Hepatocyte (in vitro differentiated cells): ENCODE data around the gene DCAF8. TPM values are rescaled to one million over a fixed set of nuclear protein-coding genes. Genes with fewer than 3 reads are reported as not detected.

ENCODE experiments used
- DNase-seq: peaks from one replicate; pipeline ENCODE4 v3.0.0-alpha.2; 2016; ENCODE audit warnings: low spot score
- H2AFZ ChIP-seq: fragments of 200-600 bp; sonication (generic); 2 replicates; pipeline ENCODE4 v1.6.0; 2016; ENCODE audit warnings: antibody characterized with exemption, mild to moderate bottlenecking
- H3K27ac ChIP-seq: fragments of 200-600 bp; sonication (generic); 2 replicates; pipeline ENCODE4 v1.5.1; 2016; ENCODE audit warnings: mild to moderate bottlenecking
- H3K27me3 ChIP-seq: fragments of 200-600 bp; sonication (generic); 2 replicates; pipeline ENCODE4 v1.6.1; 2016
- H3K36me3 ChIP-seq: fragments of 200-600 bp; sonication (generic); replicated peaks from 2 replicates; pipeline ENCODE4 v1.5.1; 2016; ENCODE audit warnings: low read depth; ENCODE audit not compliant: insufficient read depth
- H3K4me1 ChIP-seq: fragments of 200-600 bp; sonication (generic); 2 replicates; pipeline ENCODE4 v1.5.1; 2016; ENCODE audit warnings: mild to moderate bottlenecking, moderate library complexity; ENCODE audit not compliant: insufficient read depth
- H3K4me2 ChIP-seq: fragments of 200-600 bp; sonication (generic); 2 replicates; pipeline ENCODE4 v1.6.0; 2016
- H3K4me3 ChIP-seq: fragments of 200-600 bp; sonication (generic); 2 replicates; pipeline ENCODE4 v1.5.1; 2016; ENCODE audit warnings: mild to moderate bottlenecking
- H3K79me2 ChIP-seq: fragments of 200-600 bp; sonication (generic); 2 replicates; pipeline ENCODE4 v1.6.0; 2017; ENCODE audit warnings: mild to moderate bottlenecking
- H3K9me2 ChIP-seq: fragments of 200-600 bp; sonication (generic); replicated peaks from 2 replicates; pipeline ENCODE4 v1.6.0; 2017; ENCODE audit warnings: mild to moderate bottlenecking; ENCODE audit not compliant: insufficient read depth
- H3K9me3 ChIP-seq: fragments of 200-600 bp; sonication (generic); 2 replicates; pipeline ENCODE4 v1.5.1; 2016; ENCODE audit warnings: low read depth, mild to moderate bottlenecking
- H4K20me1 ChIP-seq: fragments of 200-600 bp; sonication (generic); 2 replicates; pipeline ENCODE4 v1.6.0; 2016; ENCODE audit warnings: mild to moderate bottlenecking; ENCODE audit not compliant: insufficient read depth, poor library complexity, severe bottlenecking
- EZH2 ChIP-seq: fragments of 200-600 bp; sonication (generic); IDR thresholded peaks from 2 replicates; pipeline ENCODE4 v1.6.1; 2016; ENCODE audit warnings: antibody characterized with exemption, mild to moderate bottlenecking, borderline replicate concordance
- EZH2phosphoT487 ChIP-seq: fragments of 200-600 bp; sonication (generic); IDR thresholded peaks from one replicate; pipeline ENCODE4 v1.6.1; 2018; ENCODE audit warnings: antibody characterized with exemption, mild to moderate bottlenecking, low read depth, moderate library complexity; ENCODE audit not compliant: unreplicated experiment, severe bottlenecking
- WGBS: methylation state at CpG from one replicate; pipeline ENCODE4 v1.1.6; 2016; ENCODE audit warnings: low lambda C conversion rate; ENCODE audit errors: missing lambda C conversion rate; 5-methylcytosine and 5-hydroxymethylcytosine counted together
- polyA plus RNA-seq: library from polyadenylated mRNA; unstranded; fragments of >200 nt; fragmentation: Nextera tagmentation; extraction: Ambion mirVana; gene quantifications from 2 replicates; pipeline ENCODE4 v1.2.1, GENCODE V29; 2016
- total RNA-seq: library from RNA; depleted of rRNA; stranded (reverse); fragments of >200 nt; gene quantifications from 2 replicates; pipeline ENCODE4 v1.2.3, GENCODE V29; 2014
- TF ChIP-seq, protein P1 (sequence below): fragments of 200-600 bp; sonication (generic); IDR thresholded peaks from 2 replicates; pipeline ENCODE4 v1.5.1; 2016; ENCODE audit warnings: antibody characterized with exemption, mild to moderate bottlenecking; ENCODE audit not compliant: poor library complexity

Gene DCAF8
- total RNA-seq (85.8 and 110 TPM in 2 replicates), polyA plus RNA-seq (95.1 and 113 TPM in 2 replicates)

- Histone ChIP-seq H3K4me3 (peak within 1 kb of the TSS; percentile 22), H3K79me2 (peaks cover 39% of the 10 kb centered on the region), H2AFZ (peak within 1 kb of the TSS; percentile 83), H4K20me1 (peaks cover 10% of the 10 kb centered on the region), H3K4me1 (peaks cover 22% of the 10 kb centered on the region), H3K4me2 (peak within 1 kb of the TSS; percentile 77), H3K36me3 (no peaks in the 10 kb centered on the region), H3K27ac (peak within 1 kb of the TSS; percentile 93), H3K9me3 (no peaks in the 10 kb centered on the region), H3K27me3 (no peaks in the 10 kb centered on the region), H3K9me2 (no peaks in the 10 kb centered on the region)
- WGBS, result under 1% methylated on average over 54 of the region's 67 CpGs
- TF ChIP-seq EZH2phosphoT487, result no peak
- TF ChIP-seq EZH2, result no peak
- TF ChIP-seq, protein P1, sequence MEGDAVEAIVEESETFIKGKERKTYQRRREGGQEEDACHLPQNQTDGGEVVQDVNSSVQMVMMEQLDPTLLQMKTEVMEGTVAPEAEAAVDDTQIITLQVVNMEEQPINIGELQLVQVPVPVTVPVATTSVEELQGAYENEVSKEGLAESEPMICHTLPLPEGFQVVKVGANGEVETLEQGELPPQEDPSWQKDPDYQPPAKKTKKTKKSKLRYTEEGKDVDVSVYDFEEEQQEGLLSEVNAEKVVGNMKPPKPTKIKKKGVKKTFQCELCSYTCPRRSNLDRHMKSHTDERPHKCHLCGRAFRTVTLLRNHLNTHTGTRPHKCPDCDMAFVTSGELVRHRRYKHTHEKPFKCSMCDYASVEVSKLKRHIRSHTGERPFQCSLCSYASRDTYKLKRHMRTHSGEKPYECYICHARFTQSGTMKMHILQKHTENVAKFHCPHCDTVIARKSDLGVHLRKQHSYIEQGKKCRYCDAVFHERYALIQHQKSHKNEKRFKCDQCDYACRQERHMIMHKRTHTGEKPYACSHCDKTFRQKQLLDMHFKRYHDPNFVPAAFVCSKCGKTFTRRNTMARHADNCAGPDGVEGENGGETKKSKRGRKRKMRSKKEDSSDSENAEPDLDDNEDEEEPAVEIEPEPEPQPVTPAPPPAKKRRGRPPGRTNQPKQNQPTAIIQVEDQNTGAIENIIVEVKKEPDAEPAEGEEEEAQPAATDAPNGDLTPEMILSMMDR, result no peak
- DNase-seq, result peak; percentile 99
Measured at GRCh38 chr1:160261893-160262794, at the start of gene DCAF8. DCAF8 (minus strand) TSS chr1:160262549; CDS start chr1:160244008, 18,541 bp downstream.

GRCh38 chr1:160309571-160309970, 47.2 kb upstream of the DCAF8 start:
- Histone ChIP-seq H2AFZ (no peak overlapping the region), H3K9me3 (no peaks in the 10 kb centered on the region), H4K20me1 (no peaks in the 10 kb centered on the region), H3K36me3 (no peaks in the 10 kb centered on the region), H3K4me3 (no peak overlapping the region), H3K27me3 (no peaks in the 10 kb centered on the region), H3K9me2 (no peaks in the 10 kb centered on the region), H3K4me1 (no peaks in the 10 kb centered on the region), H3K4me2 (no peak overlapping the region), H3K79me2 (peaks cover 8% of the 10 kb centered on the region), H3K27ac (no peak overlapping the region)
- no peak for TF ChIP-seq EZH2
- WGBS, result 100% methylated on average over 1 of the region's 1 CpG
- no peak for DNase-seq

- Histone ChIP-seq H3K27ac (no peak overlapping the region), H3K79me2 (peaks cover 7% of the 10 kb centered on the region), H2AFZ (no peak overlapping the region), H3K4me3 (no peak overlapping the region), H3K9me2 (no peaks in the 10 kb centered on the region), H3K36me3 (no peaks in the 10 kb centered on the region), H3K4me2 (no peak overlapping the region), H3K4me1 (no peaks in the 10 kb centered on the region), H3K9me3 (no peaks in the 10 kb centered on the region), H4K20me1 (no peaks in the 10 kb centered on the region), H3K27me3 (no peaks in the 10 kb centered on the region)
- TF ChIP-seq, protein P1, result no peak
- no peak for TF ChIP-seq EZH2phosphoT487
- TF ChIP-seq EZH2, result no peak
- no peak for DNase-seq
Measured at GRCh38 chr1:160309185-160309557, 46.8 kb upstream of the DCAF8 start.

- no peak overlapping the region for H3K4me3 ChIP-seq
- no peaks in the 10 kb centered on the region for H3K36me3 ChIP-seq
- no peaks in the 10 kb centered on the region for H3K9me3 ChIP-seq
- TF ChIP-seq EZH2, result no peak
- TF ChIP-seq, protein P1, result no peak
- no peak for TF ChIP-seq EZH2phosphoT487
- H3K79me2 ChIP-seq, result peaks cover 3% of the 10 kb centered on the region
- H3K27ac ChIP-seq, result no peak overlapping the region
- no peaks in the 10 kb centered on the region for H3K27me3 ChIP-seq
- no peak for DNase-seq
- 86% methylated on average over 4 of the region's 4 CpGs for WGBS
- H3K4me2 ChIP-seq, result no peak overlapping the region
- no peaks in the 10 kb centered on the region for H4K20me1 ChIP-seq
- H3K9me2 ChIP-seq, result no peaks in the 10 kb centered on the region
- no peaks in the 10 kb centered on the region for H3K4me1 ChIP-seq
- no peak overlapping the region for H2AFZ ChIP-seq
Measured at GRCh38 chr1:160308451-160309184, 46.3 kb upstream of the DCAF8 start.
